A673 (cell line): Measurements from ENCODE around the gene TECPR2.

Source experiments
- CTCF ChIP-seq: fragments of 300-800, 200-600 bp; sonication (generic); conservative IDR thresholded peaks from 2 replicates; pipeline ENCODE4 v1.5.1; 2017; ENCODE audit warnings: low read depth, mild to moderate bottlenecking, antibody characterized with exemption, low read length, moderate library complexity, mixed read lengths
- EZH2 ChIP-seq: fragments of 200-600 bp; sonication (generic); IDR thresholded peaks from 2 replicates; pipeline ENCODE4 v1.6.1; 2017; ENCODE audit warnings: borderline replicate concordance, low read depth, mild to moderate bottlenecking, mixed read lengths, antibody characterized with exemption, low read length; ENCODE audit not compliant: poor library complexity, severe bottlenecking

DNA sequence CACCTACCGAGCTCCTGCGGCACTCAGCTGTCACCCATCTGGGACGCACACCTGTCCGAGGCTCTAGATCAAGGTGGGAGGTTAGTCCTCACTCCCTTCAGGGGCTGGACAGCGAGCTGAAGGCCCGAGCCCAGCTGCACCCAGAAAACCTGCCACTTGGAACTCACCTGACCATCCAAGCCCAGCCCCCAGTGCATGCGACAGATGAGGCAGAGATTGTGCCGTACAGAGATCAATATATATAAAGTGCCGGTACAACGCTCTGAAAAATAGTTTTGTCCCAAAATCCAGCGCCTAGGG is 143.8 kb downstream of the TECPR2 start:
- TF ChIP-seq CTCF (no peak), EZH2 (no peak)
